Measurements from ENCODE around the gene TRIM40.

Gene TRIM40

GRCh38 chr6:30147096-30147495, 11.2 kb downstream of the TRIM40 start:
- DNase-seq (ENCODE audit: low read depth in 4 of 4, low spot score in 1 of 4), result no peak

DNA sequence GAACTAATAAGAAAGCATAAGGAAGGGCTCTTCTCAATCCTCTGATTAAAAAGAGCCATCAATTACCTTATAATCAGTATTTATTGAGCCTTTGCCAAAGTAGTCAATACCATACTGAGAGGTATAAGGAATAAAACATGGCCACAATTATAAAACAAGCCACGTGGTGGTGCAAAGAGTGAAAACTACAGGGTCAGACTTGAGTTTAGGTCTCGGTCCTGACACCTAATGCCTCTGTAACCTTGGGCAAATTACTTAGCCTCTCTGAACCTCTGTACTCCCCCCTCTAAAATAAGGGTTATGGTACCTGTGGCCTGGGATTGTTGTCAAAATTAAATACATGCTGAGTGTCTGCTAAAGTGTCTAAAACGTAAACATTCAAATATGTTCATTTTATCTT, 13.3 kb downstream of the TRIM40 start:
- DNase-seq (ENCODE audit: low read depth in 4 of 4, low spot score in 1 of 4), result no peak

- DNase-seq (ENCODE audit: low read depth in 4 of 4, low spot score in 1 of 4), result no peak
Observed at GRCh38 chr6:30149858-30150550, 14.1 kb downstream of the TRIM40 start.

GRCh38 chr6:30150671-30151395, 14.9 kb downstream of the TRIM40 start:
- no peak for DNase-seq (ENCODE audit: low read depth in 4 of 4, low spot score in 1 of 4)

GRCh38 chr6:30151580-30151979, 15.6 kb downstream of the TRIM40 start:
- no peak for DNase-seq (ENCODE audit: low read depth in 4 of 4, low spot score in 1 of 4)

GRCh38 chr6:30152016-30152673, 16.2 kb downstream of the TRIM40 start:
- DNase-seq (ENCODE audit: low read depth in 4 of 4, low spot score in 1 of 4), result no peak

GRCh38 chr6:30152910-30153610, 17.1 kb downstream of the TRIM40 start:
- no peak for DNase-seq (ENCODE audit: low read depth in 4 of 4, low spot score in 1 of 4)

DNA sequence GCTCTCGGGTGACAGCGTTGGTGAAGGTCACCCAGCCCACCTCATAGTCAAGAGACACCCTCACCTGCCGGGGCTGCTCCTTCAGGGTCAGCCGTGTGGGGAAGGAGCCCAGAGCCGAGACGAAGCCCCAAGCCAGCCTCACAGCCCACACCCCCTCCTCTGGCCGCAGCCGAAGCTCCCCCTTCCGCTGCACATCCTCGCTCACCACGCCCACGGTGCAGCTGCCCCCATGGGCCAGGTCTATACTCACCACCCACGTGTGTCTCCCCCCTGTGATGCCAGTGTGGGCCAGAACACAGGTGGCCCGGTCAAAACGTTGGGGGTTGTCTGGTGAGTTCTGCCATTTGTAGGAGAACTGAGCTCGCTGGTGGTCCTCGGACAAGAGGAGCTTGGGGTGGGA, 18.1 kb downstream of the TRIM40 start:
- DNase-seq (ENCODE audit: low read depth in 4 of 4, low spot score in 1 of 4), result no peak

- no peak for DNase-seq (ENCODE audit: low read depth in 4 of 4, low spot score in 1 of 4)
Observed at GRCh38 chr6:30154709-30155519, 19.0 kb downstream of the TRIM40 start.

DNA sequence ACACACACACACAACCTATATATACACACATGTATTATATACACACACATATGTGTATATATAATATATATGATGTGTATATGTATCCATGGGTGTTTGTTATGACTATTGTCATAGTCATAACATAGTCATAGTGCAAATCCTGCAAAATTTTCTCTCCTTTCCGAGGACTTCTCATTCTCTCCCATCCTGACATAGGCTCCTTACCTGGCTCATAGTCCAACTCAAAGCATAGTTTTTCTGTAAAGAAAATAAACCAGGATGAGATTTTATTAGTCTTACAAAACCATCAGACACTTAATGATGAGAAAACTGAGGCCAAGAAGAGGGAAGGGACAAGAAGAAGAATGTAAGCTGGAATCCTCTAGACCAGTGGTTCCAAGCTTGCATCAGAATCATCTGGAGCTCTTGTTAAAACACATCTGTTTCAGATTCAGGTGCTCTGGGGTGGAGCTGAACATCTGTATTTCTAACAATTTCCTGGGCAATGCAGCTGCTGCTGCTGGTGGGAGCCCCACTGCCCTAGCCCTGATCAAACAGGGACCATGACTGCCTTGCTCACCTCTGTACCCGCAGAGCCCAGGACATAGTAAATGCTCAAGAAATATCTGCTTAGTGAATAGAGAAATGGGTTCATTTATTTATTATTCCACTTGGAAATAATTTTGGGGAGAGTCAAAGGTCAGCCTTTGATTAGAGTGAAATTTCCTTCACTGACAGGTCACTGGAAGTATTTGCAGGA, 19.8 kb downstream of the TRIM40 start:
- no peak for DNase-seq (ENCODE audit: low read depth in 4 of 4, low spot score in 1 of 4)

GRCh38 chr6:30156262-30156599, 20.3 kb downstream of the TRIM40 start:
- no peak for DNase-seq (ENCODE audit: low read depth in 4 of 4, low spot score in 1 of 4)

DNA sequence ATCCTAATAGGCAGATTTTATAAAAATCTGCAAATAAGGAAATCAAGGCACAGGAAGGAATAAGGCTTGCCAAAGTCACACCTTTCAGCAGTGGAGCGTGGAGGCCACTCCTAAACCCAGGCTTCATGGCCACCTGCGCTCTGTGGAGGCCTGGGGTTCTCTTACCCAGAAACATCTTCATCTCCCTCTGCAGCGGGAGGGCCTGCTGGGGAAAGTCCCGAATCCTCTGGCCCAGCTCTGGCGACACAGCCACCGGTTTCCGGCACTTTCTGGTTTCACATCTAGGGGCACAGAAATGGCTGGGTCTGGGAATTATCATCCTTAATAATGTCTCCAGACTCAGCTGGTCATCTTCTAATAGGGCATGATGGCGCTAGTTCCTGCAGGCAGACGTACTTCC, 20.8 kb downstream of the TRIM40 start:
- no peak for DNase-seq (ENCODE audit: low read depth in 4 of 4, low spot score in 1 of 4)

DNA sequence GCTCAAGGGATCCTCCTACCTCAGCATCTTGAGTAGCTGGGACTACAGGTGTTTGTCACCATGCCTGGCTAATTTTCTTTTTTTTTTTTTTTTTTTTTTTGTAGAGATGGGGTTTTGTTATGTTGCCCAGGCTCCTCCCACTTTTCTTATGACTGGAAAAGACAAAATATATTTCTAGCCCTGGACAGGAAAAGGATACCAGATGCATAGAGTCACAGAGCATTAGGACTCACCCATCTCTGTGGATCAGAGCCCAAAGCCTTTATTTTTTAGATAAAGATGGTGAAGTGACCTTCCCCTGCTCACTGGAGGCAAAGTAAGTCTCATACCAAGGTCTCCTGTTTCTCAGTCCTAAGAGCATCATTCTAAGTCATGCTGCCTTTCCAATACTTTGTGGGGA, 21.6 kb downstream of the TRIM40 start:
- DNase-seq (ENCODE audit: low read depth in 4 of 4, low spot score in 1 of 4), result no peak

DNA sequence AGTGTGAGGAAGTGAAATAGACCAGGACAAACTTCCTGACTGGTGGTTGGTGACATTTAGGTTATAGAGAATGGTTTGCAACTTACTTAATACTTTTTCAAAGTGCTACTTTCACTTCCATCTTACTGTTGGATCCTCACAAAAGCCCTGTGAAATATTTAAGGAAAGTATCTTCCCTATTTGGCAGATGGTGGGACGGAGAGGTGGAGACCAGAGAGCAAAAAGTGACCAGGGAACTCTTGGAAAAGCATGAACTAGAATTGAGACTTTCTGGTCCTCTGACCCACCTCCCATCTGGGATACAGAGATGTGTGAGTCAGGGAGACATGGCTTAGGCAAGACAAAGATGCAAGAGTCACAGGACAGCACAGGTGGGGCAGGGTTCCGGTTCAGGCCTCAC, 22.1 kb downstream of the TRIM40 start:
- DNase-seq (ENCODE audit: low read depth in 4 of 4, low spot score in 1 of 4), result no peak

DNA sequence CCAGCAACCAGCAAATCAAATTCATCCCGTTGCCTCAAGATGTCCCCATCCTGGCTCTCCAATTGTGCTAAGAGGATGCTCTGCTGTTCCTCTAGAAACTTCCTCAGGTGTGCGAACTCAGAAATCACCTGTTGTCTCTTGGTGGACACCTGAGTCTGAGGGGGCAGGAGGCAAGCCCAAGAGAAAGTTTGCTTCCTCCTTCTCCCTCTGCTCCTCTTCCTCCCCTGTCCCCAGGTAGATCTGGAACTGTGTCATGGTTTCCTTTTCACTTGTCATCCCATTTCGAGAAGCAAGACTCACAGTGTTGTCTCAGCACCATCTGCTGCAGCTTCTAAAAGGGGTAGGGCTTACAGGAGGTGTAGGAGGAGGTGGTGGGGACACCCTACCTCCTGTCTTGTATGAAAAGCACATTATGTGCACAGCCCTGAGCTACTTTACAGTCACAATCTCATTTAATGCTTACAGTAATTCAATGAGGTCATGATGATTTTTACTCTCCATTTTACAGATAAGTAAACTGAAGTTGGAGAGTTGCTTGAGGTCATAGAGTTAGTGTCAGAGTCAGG, 22.6 kb downstream of the TRIM40 start:
- no peak for DNase-seq (ENCODE audit: low read depth in 4 of 4, low spot score in 1 of 4)

DNA sequence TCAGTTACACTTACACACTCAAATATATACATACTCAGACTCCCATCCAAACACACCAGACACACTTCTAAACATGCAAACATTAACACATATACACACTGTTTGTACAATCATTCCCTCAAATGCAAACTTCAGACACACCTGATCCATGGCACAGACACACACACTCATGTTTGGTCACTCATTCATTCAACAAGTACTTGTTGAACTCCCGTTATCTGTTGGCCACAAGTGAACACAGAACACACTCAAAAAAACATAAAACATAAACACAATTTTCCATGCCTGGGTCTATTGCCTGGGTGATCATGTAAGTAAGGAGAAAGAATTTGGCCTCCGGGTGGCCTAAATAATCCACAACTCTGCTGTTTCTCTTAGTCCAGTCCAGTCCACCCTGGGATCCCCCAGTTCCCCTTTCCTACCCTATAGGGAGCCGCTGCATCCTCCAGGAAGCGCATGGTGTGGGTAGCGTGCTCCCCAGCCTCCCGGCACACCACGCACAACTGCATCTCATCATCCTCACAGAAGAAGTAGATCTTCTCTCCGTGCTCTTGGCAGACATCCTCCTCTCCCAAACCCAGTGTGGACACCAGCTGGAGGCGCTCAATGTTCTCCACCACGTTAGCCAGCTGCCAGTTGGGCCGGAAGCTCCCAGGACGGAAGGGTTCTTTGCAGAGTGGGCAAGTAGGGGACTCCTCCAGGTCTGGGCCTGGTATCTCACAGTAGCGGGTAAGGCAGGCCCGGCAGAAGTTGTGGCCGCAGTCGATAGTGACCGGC, 24.3 kb downstream of the TRIM40 start:
- DNase-seq (ENCODE audit: low read depth in 4 of 4, low spot score in 1 of 4), result no peak

GRCh38 chr6:30160785-30161531, 25.0 kb downstream of the TRIM40 start, which contains the start of gene TRIM10:
Gene TRIM10 (minus strand): TSS chr6:30161211. CDS start chr6:30160858, 353 bp downstream.
- DNase-seq (ENCODE audit: low read depth in 4 of 4, low spot score in 1 of 4), result no peak

Measured in stimulated activated CD4-positive, alpha-beta T cell treated with anti-CD3 and anti-CD28 coated beads, Interleukin-1b, Interleukin-23, amount 100 ng/mL, for 24 hours (primary cell).